ENCODE measurements around the gene IFIT1B.

IFIT1B gene

DNA sequence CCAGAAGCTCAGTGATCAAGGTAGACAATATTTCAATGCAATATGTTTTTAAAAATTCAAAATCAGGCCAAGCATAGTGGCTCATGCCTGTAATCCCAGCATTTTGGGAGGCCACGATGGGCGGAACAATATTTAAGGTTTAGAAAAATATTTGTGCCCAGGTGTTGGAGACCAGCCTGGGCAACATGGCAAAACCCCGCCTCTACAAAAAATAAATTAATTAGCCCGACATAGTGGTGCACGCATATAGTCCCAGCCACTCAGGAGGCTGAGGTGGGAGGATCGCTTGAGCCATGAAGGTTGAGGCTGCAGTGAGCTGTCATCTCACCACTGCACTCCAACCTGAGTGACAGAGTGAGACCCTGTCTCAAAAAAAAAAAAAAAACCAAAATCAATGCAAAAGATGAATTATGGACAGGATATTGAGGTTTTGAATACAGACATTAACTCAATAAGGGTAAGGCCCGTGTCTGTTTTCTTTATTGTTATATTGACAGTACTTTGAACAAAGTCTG lies 35.6 kb downstream of the IFIT1B start:
- no peak for DNase-seq (ENCODE audit: low read depth)

DNA sequence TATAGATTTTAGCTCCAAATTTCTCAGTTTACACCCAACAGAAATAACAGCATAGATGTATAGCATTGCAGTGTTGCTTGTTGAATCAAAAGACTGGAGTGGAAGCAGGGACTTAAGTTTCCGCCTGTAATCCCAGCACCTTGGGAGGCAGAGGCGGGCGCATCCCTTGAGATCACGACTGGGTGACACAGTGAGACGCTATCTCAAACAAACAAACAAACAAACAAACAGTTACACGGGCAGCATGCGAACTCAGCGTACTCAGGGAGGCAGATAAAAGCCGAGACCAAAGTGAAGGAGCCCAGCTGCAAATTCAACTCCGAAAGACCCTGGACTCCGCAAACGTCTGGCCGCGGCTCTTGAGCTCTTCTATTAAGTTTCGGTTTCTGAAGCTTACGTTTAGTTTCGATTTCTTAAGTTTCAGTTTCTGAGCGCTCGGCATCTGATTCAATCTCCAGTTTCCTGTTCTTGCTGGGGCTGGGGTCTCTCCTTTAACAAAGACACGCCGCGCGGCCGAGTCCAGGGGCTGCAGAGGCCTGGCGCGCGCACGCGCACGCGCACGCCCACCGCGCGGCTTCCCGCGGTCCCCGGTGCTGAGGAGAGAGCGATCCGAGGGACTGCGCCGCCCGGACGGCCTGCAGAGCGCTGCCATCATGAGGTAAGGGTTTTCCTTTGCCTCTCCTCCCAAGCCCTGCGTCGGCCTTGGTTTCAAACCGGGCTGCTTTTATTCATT lies 36.5 kb downstream of the IFIT1B start, which contains the start of gene IFIT5:
Gene IFIT5 (plus strand): TSS at position 423 of the 733 bp plus-strand sequence. CDS start 231 bp downstream, at position 654.
- DNase-seq (ENCODE audit: low read depth): peak; percentile 37

GRCh38 chr10:89414879-89415821 lies 37.3 kb downstream of the IFIT1B start:
- DNase-seq (ENCODE audit: low read depth): no peak

GRCh38 chr10:89416465-89416864 lies 38.6 kb downstream of the IFIT1B start:
- no peak for DNase-seq (ENCODE audit: low read depth)

GRCh38 chr10:89419548-89419947 lies 41.7 kb downstream of the IFIT1B start:
- no peak for DNase-seq (ENCODE audit: low read depth)

DNA sequence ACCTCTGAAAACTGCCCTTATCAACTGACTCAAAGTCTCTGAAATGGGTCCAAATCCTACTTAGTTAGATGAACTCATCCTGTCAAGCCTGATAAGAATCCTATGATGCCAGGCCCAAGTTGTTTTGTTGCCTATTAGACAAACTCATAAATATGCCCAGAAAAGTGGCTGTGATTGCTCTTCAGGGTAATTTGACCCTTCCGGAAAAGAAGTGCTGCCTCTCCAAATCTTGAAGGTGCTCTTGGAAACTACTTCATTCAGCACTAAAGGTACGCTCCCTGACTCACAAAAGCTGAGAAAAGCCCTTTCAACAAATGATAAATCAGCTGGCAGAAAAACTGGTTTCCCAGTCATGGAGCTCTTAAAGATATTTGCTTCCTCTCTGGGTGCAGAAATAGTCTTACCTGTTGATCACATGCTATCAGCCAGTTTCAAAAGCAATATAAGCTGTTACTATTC lies 43.2 kb downstream of the IFIT1B start:
- DNase-seq (ENCODE audit: low read depth): no peak

GRCh38 chr10:89425000-89425399 lies 47.1 kb downstream of the IFIT1B start:
- DNase-seq (ENCODE audit: low read depth): no peak

DNA sequence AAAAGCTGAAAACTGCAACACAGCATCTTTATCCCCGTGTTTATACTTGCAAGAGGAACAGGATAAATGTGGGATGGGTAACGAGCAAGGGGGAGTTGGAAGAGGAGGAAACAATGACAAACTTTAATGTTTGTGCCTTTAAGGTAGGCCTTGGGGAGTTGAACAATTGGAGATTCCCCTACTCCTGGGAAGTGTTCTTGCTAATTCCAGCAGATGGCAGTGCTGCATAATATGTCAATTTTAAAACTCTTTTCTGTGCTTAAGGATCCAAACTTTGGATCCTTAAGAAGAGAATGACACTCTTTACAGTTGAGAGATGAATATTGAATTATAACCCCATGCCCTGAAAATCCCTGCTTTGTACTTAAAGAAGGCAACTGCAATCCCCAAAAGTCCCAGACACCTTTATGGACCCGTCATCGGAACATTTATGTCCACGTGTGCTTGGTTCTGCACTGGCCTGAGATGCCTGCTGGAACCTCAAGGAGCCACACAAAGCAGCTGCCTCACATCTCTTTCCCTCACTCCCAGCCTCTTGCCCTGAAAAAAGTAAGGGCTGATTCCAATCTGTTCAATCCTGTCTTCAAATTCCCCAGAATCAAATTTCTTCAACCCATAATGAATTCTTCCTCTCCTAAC lies 48.5 kb downstream of the IFIT1B start:
- DNase-seq (ENCODE audit: low read depth): no peak

- no peak for DNase-seq (ENCODE audit: low read depth)
These were observed 49.8 kb downstream of the IFIT1B start for GRCh38 chr10:89427629-89428028.

DNA sequence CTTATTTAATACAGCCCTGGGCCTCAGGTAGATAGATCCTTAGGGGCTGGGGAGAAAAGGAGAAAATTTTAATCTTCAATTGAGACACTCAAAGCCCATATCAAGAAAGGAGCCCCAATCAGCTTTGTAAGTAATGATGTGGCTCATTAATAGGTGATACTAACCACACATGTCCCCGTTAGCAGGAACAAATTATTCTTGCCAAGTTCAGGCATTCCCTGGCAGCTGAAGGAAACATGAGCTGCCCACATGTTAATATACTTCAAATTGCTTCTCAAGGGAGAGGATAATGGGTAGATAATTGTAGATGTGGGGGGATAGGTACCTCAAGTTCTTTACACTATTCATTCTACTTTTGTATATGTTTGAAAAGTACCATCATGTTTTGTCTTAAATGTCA lies 51.0 kb downstream of the IFIT1B start:
- DNase-seq (ENCODE audit: low read depth): no peak

DNA sequence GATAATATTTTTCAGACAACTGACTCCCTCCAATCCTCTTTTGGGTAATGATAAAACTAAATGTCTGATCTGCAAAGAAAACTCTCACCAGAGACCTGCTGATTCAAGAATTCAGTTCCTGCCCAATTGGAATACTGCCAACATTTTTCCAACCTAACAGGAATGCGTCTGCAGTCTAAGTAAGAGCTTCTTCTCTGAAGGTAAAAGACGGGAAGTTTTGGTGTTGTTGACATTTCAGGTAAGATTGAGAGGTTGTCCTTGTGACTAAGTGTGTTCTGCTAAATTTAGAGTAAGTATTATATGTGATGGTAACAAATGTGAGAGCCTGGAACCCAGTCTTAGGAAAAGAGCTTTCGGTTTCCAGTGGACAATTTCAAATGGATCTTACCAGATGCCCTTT lies 54.1 kb downstream of the IFIT1B start:
- no peak for DNase-seq (ENCODE audit: low read depth)

Data from activated gamma-delta T cell treated with anti-CD3 and anti-CD28 coated beads, Interleukin-2, amount 50 U/mL, for 16 hours (primary cell).